ENCODE data around the gene PMF1.
A peak's percentile ranks its signal among the peaks of the same experiment; 100 is the strongest.
"Not testable (repeated sequence)": the region's sequence is repeated elsewhere in the genome, so short reads cannot be mapped to it uniquely, and the experiment has no call there.

The PMF1 gene, protein sequence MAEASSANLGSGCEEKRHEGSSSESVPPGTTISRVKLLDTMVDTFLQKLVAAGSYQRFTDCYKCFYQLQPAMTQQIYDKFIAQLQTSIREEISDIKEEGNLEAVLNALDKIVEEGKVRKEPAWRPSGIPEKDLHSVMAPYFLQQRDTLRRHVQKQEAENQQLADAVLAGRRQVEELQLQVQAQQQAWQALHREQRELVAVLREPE

DNA sequence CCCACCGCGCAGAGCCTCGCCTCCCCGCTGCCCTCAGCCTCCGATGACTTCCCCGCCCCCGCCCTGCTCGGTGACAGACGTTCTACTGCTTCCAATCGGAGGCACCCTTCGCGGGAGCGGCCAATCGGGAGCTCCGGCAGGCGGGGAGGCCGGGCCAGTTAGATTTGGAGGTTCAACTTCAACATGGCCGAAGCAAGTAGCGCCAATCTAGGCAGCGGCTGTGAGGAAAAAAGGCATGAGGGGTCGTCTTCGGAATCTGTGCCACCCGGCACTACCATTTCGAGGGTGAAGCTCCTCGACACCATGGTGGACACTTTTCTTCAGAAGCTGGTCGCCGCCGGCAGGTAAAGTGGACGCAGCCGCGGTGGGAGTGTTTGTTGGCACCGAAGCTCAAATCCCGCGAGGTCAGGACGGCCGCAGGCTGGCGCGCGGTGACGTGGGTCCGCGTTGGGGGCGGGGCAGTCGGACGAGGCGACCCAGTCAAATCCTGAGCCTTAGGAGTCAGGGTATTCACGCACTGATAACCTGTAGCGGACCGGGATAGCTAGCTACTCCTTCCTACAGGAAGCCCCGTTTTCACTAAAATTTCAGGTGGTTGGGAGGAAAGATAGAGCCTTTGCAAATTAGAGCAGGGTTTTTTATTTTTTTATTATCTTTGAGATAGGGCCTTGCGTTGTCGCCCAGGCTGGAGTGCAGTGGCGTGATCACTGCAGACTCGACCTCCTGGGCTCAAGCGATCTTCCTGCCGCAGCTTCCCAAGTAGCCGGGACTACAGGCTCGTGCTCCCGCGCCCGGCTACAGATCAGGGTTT is at the start of gene PMF1:
PMF1 (plus strand) TSS at position 175 of the 811 bp plus-strand sequence; CDS start at position 184, 9 bp downstream.
- DNase-seq (ENCODE audit: low spot score), result peak; percentile 98

DNA sequence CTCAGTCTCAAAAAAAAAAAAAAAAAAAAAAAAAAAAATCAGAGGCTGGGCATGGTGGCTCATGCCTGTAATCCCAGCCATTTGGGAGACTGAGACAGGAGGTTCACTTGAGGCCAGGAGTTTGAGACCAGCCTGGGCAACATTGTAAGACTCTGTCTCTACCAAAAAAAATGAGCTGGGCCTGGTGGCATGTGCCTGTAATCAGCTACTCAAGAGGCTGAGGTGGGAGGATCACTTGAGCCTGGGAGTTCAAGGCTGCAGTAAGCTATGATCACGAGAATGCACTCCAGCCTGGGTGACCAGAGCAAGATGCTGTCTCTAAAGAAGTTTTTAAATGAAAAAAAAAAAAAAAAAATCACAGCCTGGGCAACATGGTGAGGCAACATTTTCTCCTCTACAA is 49.1 kb upstream of the PMF1 start:
- DNase-seq (ENCODE audit: low spot score), result no peak

DNA sequence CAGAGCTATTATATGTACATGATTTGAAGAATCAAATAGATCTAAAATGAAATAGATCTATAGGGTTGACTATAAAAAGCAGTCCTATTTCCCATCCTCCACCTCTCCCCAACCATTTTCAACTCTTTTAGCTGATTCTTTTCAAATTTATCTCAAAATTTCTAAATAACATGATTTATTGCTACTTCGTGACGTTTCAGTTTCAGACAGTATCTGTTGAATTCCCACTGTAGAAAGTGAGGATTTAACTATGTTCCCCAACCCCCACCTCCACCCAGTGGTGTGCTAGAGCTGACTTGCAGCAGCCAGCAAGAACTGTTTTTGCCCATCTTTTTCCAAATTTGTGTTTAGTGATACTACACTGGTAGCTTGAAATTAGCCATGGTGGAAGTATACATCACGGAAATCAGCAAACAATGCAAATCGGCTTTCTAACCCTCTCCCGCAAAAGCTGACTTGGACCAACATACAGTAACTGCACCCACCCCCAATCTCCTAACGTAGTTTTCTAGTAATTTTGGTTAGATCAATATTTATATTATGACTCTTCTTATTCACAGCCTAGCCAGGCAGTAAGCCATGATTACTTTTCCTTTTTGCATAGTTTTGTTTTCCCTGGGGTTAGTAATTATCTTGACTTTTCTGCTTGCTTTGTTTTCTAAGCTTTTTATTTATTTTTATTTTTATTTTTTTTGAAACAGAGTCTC is 48.5 kb upstream of the PMF1 start:
- DNase-seq (ENCODE audit: low spot score), result no peak

DNA sequence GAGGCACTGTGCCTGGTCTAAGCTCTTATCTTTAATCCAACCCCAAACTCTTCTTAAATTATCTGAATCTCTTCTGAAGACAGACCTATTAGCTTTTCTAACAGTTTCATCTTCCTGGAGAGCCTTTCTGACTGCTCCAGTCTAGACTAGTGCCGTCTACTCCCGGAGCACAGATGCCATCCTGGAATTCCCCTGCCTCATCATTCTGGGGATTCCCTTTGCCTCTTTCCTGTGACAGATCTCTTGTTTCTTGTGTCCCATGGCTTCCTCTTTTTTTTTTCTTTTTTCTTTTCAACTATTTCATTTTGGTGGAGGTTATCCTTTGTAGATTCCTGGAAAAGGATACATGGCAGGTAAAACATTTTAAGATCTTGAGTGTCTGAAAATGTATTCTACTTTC is 47.7 kb upstream of the PMF1 start:
- no peak for DNase-seq (ENCODE audit: low spot score)

DNA sequence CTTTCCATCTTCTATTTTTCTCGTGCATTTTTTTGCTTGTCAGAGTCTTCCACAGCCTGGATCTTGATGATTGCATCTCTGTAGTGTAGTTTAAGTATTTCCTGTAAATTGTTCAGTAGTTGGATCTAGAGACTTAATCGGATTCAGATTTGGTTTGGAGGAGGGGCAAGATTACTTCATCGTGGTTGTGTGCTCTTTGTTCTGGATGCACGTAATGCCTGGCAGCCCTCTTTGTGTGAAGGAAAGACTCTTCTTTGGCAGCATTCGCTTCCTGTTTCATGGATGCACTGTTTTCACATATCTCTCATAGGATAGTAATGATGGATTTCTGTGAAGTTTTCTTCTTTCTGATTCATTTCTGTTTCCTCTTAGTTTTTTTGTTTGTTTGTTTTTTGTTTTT is 45.3 kb upstream of the PMF1 start:
- DNase-seq (ENCODE audit: low spot score), result no peak

DNA sequence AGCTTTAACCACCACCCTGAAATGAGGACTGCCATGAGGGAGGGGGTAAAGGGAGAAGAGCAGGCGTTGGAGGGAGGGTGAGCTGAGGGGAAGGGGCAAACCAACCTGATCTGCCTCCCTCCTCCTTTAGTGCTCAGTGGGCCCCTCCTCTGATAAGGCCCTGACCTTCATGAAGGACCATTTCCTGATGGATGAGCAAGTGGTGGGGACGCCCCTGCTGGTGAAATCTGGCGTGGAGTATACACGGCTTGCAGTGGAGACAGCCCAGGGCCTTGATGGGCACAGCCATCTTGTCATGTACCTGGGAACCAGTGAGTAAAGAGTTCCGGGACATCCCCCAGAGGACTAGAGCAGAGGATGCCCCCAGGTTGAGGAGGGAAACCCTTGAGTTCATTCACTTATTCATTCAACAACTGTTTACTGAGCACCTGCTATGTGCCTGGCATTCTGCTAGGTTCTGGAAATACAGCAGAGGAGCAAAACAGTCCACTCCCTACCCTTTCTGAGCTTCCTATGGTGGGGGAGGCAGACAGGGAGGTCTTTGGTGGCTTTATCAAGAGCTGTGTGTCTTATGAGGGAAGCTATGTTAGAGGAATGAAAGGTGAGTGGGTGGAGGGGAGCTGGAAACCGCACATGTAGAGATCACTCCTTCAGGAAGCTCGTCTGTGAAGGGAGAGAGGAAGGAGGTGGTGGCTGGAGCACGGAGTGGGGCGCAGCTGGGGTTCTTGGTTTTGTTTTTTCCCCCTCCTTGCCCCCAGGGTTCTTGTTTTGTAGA is 39.9 kb upstream of the PMF1 start:
- no peak for DNase-seq (ENCODE audit: low spot score)

DNA sequence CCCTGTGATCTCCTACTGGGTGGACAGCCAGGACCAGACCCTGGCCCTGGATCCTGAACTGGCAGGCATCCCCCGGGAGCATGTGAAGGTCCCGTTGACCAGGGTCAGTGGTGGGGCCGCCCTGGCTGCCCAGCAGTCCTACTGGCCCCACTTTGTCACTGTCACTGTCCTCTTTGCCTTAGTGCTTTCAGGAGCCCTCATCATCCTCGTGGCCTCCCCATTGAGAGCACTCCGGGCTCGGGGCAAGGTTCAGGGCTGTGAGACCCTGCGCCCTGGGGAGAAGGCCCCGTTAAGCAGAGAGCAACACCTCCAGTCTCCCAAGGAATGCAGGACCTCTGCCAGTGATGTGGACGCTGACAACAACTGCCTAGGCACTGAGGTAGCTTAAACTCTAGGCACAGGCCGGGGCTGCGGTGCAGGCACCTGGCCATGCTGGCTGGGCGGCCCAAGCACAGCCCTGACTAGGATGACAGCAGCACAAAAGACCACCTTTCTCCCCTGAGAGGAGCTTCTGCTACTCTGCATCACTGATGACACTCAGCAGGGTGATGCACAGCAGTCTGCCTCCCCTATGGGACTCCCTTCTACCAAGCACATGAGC is 36.1 kb upstream of the PMF1 start:
- DNase-seq (ENCODE audit: low spot score), result no peak

DNA sequence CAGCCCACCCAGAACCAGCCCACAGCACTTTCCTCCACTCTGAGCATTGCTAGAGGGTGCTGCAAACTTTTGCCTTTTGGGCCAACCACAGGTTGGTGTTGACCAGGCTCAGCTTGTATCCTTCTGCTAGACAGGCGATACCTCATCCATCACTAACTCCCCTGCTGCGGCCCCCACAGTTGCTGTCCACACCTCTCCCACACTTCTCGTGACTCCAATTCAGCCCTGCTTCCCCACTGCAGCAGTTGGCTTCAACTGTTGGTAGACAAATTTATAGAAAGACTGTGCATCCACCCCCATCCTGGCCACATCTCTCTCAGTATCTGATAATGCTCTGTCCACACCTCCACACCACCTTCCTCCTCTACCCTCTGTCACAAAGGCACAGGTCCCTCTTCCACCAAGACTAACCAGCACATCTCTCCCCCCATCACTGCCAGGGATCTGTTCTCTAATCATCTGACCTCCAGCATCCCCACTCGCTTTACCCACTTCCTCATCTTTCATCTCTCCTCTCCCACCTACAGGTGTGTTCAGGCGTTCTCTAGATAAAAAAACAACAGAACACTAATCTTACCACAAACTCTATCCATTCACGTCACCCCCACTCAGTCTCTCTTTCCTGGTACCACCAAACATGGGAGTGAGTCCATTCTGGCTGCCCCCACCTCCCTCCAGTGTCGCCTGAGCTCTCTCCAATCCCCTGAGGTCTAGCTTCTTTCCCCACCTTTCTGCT is 34.7 kb upstream of the PMF1 start:
- no peak for DNase-seq (ENCODE audit: low spot score)

DNA sequence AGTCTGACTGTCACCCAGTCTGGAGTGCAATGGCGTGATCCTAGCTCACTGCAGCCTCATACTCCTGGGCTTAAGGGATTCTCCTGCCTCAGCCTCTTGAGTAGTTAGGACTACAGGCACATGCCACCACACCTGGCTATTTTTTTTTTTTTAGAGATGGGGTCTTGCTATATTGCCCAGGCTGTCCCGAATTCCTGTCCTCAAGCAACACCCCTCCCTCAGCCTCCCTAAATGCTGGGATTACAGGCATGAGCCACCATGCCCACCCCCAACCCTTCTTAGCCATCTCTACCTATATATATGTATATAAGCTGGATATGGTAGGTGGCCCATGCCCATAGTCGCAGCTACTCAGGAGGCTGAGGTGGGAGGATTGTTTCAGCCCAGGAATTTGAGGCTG is 32.3 kb upstream of the PMF1 start:
- no peak for DNase-seq (ENCODE audit: low spot score)

DNA sequence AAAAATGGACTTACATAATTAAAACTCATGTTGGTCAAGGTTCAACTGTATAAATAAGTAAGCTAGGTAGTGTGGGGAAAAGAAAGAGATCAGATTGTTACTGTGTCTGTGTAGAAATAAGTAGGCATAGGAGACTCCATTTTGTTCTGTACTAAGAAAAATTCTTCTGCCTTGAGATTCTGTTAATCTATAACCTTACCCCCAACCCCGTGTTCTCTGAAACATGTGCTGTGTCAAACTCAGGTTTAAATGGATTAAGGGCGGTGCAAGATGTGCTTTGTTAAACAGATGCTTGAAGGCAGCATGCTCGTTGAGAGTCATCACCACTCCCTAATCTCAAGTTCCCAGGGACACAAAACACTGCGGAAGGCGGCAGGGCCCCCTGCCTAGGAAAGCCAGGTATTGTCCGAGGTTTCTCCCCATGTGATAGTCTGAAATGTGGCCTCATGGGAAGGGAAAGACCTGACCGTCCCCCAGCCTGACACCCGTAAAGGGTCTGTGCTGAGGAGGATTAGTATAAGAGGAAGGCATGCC is 31.3 kb upstream of the PMF1 start:
- not testable (repeated sequence) for DNase-seq (ENCODE audit: low spot score)

DNA sequence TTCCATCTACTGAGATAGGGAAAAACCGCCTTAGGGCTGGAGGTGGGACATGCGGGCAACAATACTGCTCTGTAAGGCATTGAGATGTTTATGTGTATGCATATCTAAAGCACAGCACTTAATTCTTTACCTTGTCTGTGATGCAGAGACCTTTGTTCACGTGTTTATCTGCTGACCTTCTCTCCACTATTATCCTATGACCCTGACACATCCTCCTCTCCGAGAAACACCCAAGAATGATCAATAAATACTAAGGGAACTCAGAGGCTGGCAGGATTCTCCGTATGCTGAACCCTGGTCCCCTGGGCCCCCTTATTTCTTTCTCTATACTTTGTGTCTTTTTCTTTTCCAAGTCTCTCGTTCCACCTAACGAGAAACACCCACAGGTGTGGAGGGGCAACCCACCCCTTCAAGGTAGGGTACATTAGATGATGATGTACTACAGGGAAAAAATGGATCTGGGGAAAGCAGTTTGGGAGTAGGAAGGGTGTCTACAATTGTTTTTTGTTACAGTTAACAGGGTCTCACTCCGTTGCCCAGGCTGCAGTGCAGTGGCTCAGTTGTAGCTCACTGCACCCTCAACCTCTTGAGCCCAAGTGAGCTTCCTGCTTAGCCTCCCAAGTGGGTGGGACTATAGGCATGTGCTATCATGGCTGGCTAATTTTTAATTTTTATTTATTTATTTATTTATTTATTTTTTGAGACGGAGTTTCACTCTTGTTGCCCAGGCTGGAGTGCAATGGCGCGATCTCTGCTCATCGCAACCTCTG is 30.6 kb upstream of the PMF1 start:
- not testable (repeated sequence) for DNase-seq (ENCODE audit: low spot score)

DNA sequence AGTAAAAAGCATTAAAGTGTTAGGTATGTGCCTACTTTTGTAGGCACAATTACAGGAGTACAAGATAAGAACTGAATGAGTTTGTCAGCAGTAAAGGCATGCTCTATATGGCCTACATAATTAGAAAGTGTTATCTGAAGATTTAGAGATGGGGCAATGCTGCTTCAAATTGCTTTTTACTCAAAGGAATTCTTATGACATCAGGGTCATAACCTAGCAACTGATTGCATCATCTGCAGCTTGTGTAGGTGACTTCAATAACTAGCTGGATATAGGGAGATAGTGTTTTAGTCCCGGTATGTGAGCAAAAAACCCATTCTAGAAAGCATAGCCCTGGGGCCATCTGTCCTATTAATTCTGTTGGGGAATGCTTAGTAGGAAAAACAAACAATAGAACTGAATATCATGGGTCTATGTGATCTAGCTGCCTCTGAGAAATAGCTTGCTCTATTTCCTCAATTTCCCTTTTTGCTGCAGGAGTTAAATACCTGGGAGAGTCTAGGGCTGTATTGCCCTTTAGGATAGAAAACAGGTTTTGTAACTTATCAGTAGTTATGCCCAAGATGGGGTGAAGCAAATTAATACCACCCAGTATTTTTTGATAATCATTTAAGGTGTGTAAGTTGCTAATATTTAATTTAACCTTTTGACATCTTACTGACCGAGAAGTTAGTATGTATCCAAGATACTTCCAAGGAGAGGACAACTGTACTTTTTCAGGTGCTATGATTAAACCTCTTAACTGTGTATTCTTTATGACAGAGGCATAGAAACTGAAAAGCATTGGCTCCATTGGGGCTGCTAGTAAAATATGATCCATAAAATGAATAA is 26.2 kb upstream of the PMF1 start:
- DNase-seq (ENCODE audit: low spot score), result not testable (repeated sequence)

DNA sequence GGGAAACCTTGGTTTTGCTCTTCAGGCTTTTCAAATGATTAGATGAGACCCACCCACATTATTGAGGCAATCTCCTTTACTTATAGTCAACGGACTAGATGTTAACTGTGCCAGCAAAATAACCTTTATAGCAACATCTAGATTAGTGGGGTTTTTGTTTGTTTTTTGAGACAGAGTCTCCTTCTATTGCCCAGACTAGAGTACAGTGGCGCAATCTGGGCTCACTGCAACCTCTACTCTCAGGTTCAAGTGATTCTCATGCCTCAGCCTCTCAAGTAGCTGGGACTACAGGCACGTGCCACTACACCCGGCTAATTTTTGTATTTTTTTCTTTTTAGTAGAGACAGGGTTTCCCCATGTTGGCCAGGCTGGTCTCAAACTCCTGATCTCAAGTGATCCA is 22.5 kb upstream of the PMF1 start:
- not testable (repeated sequence) for DNase-seq (ENCODE audit: low spot score)

DNA sequence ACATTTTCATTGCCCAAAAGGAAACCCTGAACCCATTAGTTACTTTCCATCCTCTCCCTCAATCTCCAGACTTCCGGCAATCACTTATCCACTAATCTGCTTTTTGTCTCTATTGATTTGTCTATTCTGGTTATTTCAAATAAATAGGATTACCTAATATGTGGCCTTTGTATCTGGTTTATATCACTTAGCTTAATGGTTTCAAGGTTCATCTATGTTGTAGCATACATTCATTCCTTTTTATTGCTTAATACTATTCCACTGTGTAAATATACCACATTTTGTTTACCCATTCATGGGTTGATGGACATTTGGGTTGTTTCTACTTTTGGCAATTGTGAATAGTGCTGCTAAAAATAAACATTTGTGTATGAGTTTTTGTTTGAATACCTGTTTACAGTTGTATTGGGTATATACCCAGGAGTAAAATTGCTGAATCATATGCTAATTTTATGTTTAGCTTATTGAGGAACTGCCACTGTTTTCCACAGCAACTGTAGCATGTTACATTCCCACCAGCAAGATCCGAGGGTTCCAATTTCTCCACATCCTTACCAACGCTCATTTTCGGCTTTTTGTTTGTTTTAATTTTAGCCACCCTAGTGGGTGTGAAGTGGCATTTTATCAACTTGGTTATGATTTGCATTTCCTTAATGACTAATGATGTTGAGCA is 21.4 kb upstream of the PMF1 start:
- no peak for DNase-seq (ENCODE audit: low spot score)

DNA sequence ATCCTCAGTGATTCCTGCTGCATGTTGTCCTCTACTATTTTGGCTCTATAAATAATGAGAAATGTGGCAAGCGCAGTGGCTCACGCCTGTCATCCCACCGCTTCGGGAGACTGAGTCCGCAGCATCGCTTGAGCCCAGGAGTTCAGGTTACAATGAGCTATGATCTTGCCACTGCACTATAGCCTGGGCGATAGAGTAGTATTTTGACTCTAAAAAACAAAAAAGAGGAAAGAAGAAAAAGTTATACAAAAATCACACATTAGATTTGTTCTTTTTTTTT is 19.7 kb upstream of the PMF1 start:
- peak; percentile 13 for DNase-seq (ENCODE audit: low spot score)

DNA sequence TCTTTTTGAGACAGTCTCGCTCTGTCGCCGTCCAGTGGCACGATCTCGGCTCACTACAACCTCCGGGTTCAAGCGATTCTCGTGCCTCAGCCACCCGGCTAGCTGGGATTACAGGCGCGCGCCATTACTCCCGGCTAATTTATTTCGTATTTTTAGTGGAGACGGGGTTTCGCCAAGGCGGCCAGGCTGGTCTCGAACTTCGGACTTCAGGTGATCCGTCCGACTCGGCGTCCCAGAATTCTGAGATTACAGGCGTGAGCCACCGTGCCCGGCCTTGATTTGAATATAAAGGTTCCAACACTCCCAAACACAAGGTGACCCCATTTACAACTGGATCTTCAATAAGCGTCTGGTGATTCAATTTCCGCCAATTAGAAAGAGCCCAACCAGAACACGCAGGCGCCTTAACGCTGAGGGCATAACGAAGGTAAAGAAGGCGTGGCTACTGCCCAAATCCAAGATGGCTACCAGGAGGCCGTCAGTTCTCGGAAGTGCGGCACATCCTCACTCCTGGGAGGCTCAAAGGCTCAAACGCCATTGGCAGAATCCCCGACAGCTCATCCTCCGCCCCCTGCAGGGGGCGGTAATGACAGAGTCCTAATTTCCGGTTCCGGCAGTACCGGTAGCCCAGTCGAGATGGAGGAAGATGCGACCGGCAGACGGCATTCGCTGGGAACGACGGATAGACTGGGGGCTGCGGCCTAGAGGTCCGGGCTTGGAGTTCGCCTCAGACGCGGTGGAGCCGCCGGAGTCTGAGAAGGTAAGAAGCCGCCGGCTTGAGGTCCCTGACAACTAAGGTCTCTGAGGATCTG is 19.1 kb upstream of the PMF1 start, which contains the start of gene SLC25A44:
SLC25A44 (plus strand) TSS at position 617 of the 812 bp plus-strand sequence. CDS start 5,744 bp downstream, outside the sequence.
- peak; percentile 100 for DNase-seq (ENCODE audit: low spot score)

DNA sequence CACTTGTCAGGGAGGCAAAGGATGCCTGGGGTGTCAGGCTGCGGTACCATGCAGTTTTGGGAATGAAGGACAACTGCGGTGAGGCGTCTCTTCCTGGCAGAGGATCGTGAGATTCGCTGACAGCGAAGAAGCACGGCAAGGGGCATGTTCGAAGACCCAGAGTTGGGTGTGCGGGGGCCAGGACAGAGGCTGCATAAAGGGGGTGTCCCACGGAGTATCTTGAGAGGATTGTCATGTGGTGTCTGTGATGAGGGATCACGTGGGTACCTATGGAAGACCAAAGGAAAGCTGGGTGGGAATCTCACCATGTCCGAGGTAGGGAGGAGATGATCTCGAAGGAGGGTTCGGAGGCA is 18.5 kb upstream of the PMF1 start:
- DNase-seq (ENCODE audit: low spot score), result peak; percentile 16

DNA sequence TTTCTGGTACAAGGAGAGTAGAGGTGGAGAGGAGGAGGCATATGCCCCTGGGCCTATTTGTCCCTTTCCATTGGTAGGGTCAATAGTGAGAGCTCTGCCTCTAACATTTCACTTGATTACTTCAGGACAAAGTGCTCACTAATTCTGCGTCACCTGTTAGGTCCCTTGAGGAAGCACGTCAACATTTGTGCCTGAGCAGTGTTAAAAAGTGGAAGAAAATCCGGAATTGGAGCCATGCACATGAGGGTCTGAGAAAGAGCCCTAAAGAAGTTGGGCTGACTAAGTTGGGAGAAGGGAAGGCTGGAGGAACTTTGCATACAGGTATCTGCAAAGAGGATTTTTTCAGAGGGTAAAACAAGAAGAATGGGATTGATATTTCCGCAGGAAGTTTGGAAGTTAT is 17.0 kb upstream of the PMF1 start:
- DNase-seq (ENCODE audit: low spot score), result no peak
